Mucosa of descending colon (tissue), 3 donors: ENCODE results near the gene GNAS. TPM values are rescaled to one million over a fixed set of nuclear protein-coding genes. Genes with fewer than 3 reads are reported as not detected.

ENCODE experiments used
- ATAC-seq: fragments of 200-7000 bp; cut with Tn5 transposase; one replicate; pipeline ENCODE4 v1.9.1; 2020; ENCODE audit warnings: mild to moderate bottlenecking, moderate library complexity
- DNase-seq, 3 donors: peaks; one replicate each; pipeline ENCODE4 v3.0.0-alpha.2; 2020
- H3K36me3 ChIP-seq: fragments of 200-600 bp; one replicate; pipeline ENCODE4 v1.8.0; 2021; ENCODE audit warnings: low read depth, mild to moderate bottlenecking
- H3K4me1 ChIP-seq: fragments of 200-600 bp; one replicate; pipeline ENCODE4 v1.8.0; 2021; ENCODE audit warnings: low read depth, mild to moderate bottlenecking
- H3K4me3 ChIP-seq: fragments of 200-600 bp; one replicate; pipeline ENCODE4 v1.8.0; 2021; ENCODE audit warnings: mild to moderate bottlenecking
- H3K9me3 ChIP-seq: fragments of 200-600 bp; one replicate; pipeline ENCODE4 v1.8.0; 2021; ENCODE audit warnings: mild to moderate bottlenecking
- CTCF ChIP-seq: fragments of 200-600 bp; IDR thresholded peaks from one replicate; pipeline ENCODE4 v1.8.0; 2022; ENCODE audit warnings: antibody characterized with exemption, mild to moderate bottlenecking
- intact Hi-C, 2 donors: fragments of 100-400 bp; cut with DNase I in 1 of 2; cut with micrococcal nuclease in 1 of 2; formaldehyde crosslinking; loops; one replicate each; pipeline versions ENCODE4 v1.11.0 to v1.11.1; 2022; cut with DNase I, micrococcal nuclease
- total RNA-seq, 3 donors: library from RNA; stranded (reverse); fragmentation: NEBNext Ultra II Directional in 2 of 3; extraction: Animal tissue kit (Norgen Biotek cat#: 25700) in 2 of 3; gene quantifications; one replicate each; pipeline versions ENCODE4 v1.2.1 to v1.2.4, GENCODE V29; 2021 to 2023
- donor health status: DM: no; HTN: no; CAD: no; lungs with moderate emphysema.
- donor health status: DM: no; HTN: no; CAD: no.
- donor health status: DM: no; HTN: yes; CAD: no.

Gene GNAS
- total RNA-seq, 3 donors from 2014 or later: 583 to 659 (median 632) TPM

- Histone ChIP-seq H3K36me3 (no peaks in the 10 kb centered on the region), H3K4me3 (no peak overlapping the region), H3K9me3 (no peaks in the 10 kb centered on the region), H3K4me1 (no peaks in the 10 kb centered on the region)
- DNase-seq: no peak
- no peak for ATAC-seq
- intact Hi-C loops: no loop called here
- no peak for TF ChIP-seq CTCF
Observed at GRCh38 chr20:58843128-58843556, 9.4 kb upstream of the GNAS start.

- Histone ChIP-seq H3K36me3 (no peaks in the 10 kb centered on the region), H3K4me3 (no peak overlapping the region), H3K4me1 (no peaks in the 10 kb centered on the region), H3K9me3 (no peaks in the 10 kb centered on the region)
- intact Hi-C loops: no loop called here
- DNase-seq (no peak), ATAC-seq (no peak)
- no peak for TF ChIP-seq CTCF
Observed at GRCh38 chr20:58845706-58846105, 6.8 kb upstream of the GNAS start.

- no peak for ATAC-seq
- Histone ChIP-seq H3K4me1 (peaks cover 8% of the 10 kb centered on the region), H3K36me3 (no peaks in the 10 kb centered on the region), H3K4me3 (no peak overlapping the region), H3K9me3 (no peaks in the 10 kb centered on the region)
- intact Hi-C loops: no loop called here
- TF ChIP-seq CTCF: no peak
- DNase-seq: no peak
Observed at GRCh38 chr20:58847463-58847862, 5.1 kb upstream of the GNAS start.

- H3K4me1 ChIP-seq: peaks cover 15% of the 10 kb centered on the region
- H3K9me3 ChIP-seq: no peaks in the 10 kb centered on the region
- DNase-seq: peak; percentile 75 to 84 (median 78)
- no peaks in the 10 kb centered on the region for H3K36me3 ChIP-seq
- no peak for TF ChIP-seq CTCF
- intact Hi-C loops: no loop called here
- no peak within 1 kb of the TSS for H3K4me3 ChIP-seq
- ATAC-seq: peak; percentile 84
Observed at GRCh38 chr20:58850693-58851174, 1.8 kb upstream of the GNAS start, which contains the start of gene GNAS-AS1. GNAS-AS1 (minus strand) TSS chr20:58850902.

GRCh38 chr20:58851221-58851968, 1.1 kb upstream of the GNAS start:
- no peak for TF ChIP-seq CTCF
- H3K4me3 ChIP-seq: no peak overlapping the region
- ATAC-seq (peak; percentile 20), DNase-seq (peak in 2 of 3 donors; percentile 20 to 46)
- no peaks in the 10 kb centered on the region for H3K36me3 ChIP-seq
- peaks cover 15% of the 10 kb centered on the region for H3K4me1 ChIP-seq
- no peaks in the 10 kb centered on the region for H3K9me3 ChIP-seq
- intact Hi-C loops: no loop called here
